ENCODE measurements around the gene RMRP.

Gene RMRP

DNA sequence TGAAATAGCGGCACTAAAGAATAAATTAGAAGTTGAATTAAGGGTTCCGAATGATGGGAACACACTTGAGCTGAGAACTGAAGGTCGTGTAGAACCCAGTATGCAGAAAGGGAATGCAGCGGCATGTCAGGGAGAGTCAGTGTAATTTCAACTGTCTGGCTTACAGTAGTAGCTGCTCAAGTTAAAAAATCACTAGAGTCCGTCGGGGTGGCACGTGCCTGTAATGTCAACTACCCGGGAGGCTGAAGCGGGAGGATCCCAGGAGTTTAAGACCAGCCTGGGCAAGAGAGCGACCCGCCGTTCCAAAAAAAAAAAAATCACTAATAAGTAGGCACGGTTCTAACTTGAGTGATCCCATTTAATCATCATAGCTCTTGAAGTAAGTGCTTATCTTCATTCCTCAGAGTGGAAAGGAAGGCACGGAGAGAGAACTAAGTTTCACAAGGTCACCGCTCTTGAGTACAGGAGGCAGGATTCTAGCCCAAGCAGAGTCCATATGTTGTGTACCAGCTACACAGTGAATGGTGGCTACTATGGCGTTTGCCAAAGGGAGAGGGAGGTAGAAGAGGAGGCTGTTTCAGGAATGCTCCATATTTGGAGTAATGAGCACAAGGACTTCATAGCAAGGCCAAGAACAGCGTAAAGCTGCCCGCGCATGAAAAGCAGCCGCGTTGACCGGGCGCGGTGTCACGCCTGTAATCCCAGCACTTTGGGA lies 831 bp downstream of the RMRP start:
- Histone ChIP-seq H3K27ac (ENCODE audit: low read depth in 2 of 2, low read length in 2 of 2) (peak overlapping the region; percentile 99), H3K4me3 (ENCODE audit: low read length in 2 of 2) (peak overlapping the region; percentile 63 to 91), H3K9ac (ENCODE audit: low read depth in 1 of 2, low read length in 2 of 2) (peak overlapping the region; percentile 72 to 86), H3K9me3 (ENCODE audit: control insufficient read depth in 2 of 2, low read length in 2 of 2) (no peaks in the 10 kb centered on the region), H3K36me3 (ENCODE audit: control insufficient read depth in 2 of 2, insufficient read depth in 2 of 2, low read length in 2 of 2) (peaks cover 0 to 10% of the 10 kb centered on the region in 2 donors), H3K4me1 (ENCODE audit: control insufficient read depth in 2 of 2, insufficient read depth in 2 of 2, low read length in 2 of 2) (peaks cover 35 to 39% of the 10 kb centered on the region in 2 donors), H3K27me3 (ENCODE audit: control insufficient read depth in 2 of 2, insufficient read depth in 2 of 2, low read length in 2 of 2) (no peaks in the 10 kb centered on the region)

DNA sequence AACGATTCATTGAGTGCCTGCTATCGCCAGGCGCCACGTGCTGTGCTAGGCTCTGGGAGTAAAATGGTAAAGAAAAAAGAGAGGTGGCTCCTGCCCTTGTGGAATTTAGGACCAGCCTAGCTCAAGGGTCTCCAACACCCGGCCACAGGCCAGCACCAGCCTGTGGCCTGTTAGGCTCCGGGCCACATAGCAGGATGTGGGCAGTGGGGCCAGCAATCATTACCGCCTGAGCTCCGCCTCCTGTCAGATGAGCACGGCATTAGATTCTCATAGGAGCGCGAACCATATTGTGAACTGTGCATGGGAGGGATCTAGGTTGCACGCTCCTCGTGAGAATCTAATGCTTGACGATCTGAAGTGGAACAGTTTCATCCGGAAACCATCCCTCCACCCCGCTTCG lies 1.5 kb downstream of the RMRP start:
- H3K9me3 ChIP-seq (ENCODE audit: control insufficient read depth in 2 of 2, low read length in 2 of 2), result no peaks in the 10 kb centered on the region
- no peak overlapping the region for H3K4me3 ChIP-seq (ENCODE audit: low read length in 2 of 2)
- no peak overlapping the region for H3K9ac ChIP-seq (ENCODE audit: low read depth in 1 of 2, low read length in 2 of 2)
- peaks cover 0 to 9% of the 10 kb centered on the region in 2 donors for H3K36me3 ChIP-seq (ENCODE audit: control insufficient read depth in 2 of 2, insufficient read depth in 2 of 2, low read length in 2 of 2)
- no peaks in the 10 kb centered on the region for H3K27me3 ChIP-seq (ENCODE audit: control insufficient read depth in 2 of 2, insufficient read depth in 2 of 2, low read length in 2 of 2)
- H3K27ac ChIP-seq (ENCODE audit: low read depth in 2 of 2, low read length in 2 of 2), result peak overlapping the region in 1 of 2 donors; percentile 99
- peaks cover 32 to 37% of the 10 kb centered on the region in 2 donors for H3K4me1 ChIP-seq (ENCODE audit: control insufficient read depth in 2 of 2, insufficient read depth in 2 of 2, low read length in 2 of 2)

DNA sequence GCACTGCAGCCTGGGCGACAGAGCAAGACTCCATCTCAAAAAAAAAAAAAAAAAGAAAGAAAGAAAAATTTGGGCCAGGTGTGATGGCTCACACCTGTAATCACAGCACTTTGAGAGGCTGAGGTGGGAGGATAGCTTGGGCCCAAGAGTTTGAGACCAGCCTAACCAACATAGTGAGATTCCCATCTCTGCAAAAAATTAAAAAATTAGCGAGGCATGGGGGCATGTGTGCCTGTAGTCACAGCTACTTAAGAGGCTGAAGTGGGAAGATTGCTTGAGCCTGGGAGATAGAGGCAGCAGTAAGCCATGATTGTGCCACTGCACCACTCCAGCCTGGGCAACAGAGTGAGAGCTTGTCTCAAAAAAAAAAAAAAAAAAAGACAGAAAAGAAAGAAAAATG lies 4.2 kb downstream of the RMRP start:
- Histone ChIP-seq H3K27ac (ENCODE audit: low read depth in 2 of 2, low read length in 2 of 2) (no peak overlapping the region), H3K4me1 (ENCODE audit: control insufficient read depth in 2 of 2, insufficient read depth in 2 of 2, low read length in 2 of 2) (peaks cover 18 to 21% of the 10 kb centered on the region in 2 donors), H3K9ac (ENCODE audit: low read depth in 1 of 2, low read length in 2 of 2) (no peak overlapping the region), H3K9me3 (ENCODE audit: control insufficient read depth in 2 of 2, low read length in 2 of 2) (no peaks in the 10 kb centered on the region), H3K27me3 (ENCODE audit: control insufficient read depth in 2 of 2, insufficient read depth in 2 of 2, low read length in 2 of 2) (no peaks in the 10 kb centered on the region), H3K4me3 (ENCODE audit: low read length in 2 of 2) (no peak overlapping the region), H3K36me3 (ENCODE audit: control insufficient read depth in 2 of 2, insufficient read depth in 2 of 2, low read length in 2 of 2) (no peaks in the 10 kb centered on the region)

DNA sequence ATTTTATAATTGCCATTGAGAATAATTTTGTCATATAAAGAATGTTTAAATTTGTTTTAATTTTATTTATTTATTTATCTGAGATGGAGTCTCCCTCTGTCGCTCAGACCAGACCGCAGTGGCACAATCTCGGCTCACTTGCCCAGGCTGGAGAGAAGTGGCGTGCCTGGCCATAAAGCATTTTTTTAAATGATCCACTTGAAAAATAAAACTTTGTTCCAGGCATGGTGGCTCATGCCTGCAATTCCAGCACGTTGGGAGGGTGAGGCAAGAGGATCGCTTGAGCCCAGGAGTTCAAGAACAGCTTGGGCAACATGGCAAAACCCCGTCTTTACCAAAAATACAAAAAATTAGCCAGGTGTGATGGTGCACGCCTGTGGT lies 5.0 kb downstream of the RMRP start:
- Histone ChIP-seq H3K27me3 (ENCODE audit: control insufficient read depth in 2 of 2, insufficient read depth in 2 of 2, low read length in 2 of 2) (no peaks in the 10 kb centered on the region), H3K4me1 (ENCODE audit: control insufficient read depth in 2 of 2, insufficient read depth in 2 of 2, low read length in 2 of 2) (peaks cover 18 to 20% of the 10 kb centered on the region in 2 donors), H3K4me3 (ENCODE audit: low read length in 2 of 2) (no peak overlapping the region), H3K36me3 (ENCODE audit: control insufficient read depth in 2 of 2, insufficient read depth in 2 of 2, low read length in 2 of 2) (no peaks in the 10 kb centered on the region), H3K9ac (ENCODE audit: low read depth in 1 of 2, low read length in 2 of 2) (no peak overlapping the region), H3K27ac (ENCODE audit: low read depth in 2 of 2, low read length in 2 of 2) (peak overlapping the region; percentile 62 to 84), H3K9me3 (ENCODE audit: control insufficient read depth in 2 of 2, low read length in 2 of 2) (no peaks in the 10 kb centered on the region)

DNA sequence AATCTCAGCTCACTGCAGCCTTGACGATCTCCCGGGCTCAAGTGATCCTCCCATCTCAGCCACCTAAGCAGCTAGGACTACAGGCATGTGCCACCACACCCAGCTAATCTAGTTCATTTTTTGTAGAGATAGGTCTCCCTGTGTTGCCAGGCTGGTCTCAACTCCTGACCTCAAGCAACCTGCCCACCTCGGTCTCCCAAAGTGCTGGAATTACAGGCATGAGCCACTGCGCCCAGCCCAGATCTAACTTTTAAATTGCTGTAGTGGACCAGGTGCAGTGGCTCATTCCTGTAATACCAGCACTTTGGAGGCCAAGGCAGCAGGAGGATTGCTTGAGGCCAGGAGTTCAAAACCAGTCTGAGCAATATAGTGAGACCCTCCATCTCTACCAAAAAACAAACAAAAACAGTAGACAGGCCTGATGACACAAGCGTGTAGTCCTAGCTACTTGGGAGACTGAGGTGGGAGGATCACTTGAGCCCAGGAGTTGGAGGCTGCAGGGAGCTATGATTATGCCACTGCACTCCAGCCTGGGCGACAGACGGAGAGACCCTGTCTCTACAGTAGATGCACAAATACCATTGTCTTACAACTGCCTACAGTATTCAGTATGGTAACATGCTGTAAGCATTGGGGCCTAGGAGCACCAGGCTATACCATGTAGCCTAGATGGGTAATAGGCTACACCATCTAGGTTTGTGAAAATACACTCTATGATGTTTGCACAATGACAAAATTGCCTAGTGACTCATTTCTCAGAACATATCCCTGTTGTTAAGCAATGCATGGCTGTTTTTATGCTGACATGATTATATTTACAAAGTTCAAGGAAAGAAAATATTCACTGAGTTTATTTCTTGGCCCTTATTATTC lies 5.6 kb downstream of the RMRP start:
- Histone ChIP-seq H3K9ac (ENCODE audit: low read depth in 1 of 2, low read length in 2 of 2) (no peak overlapping the region), H3K27ac (ENCODE audit: low read depth in 2 of 2, low read length in 2 of 2) (peak overlapping the region; percentile 81 to 89), H3K36me3 (ENCODE audit: control insufficient read depth in 2 of 2, insufficient read depth in 2 of 2, low read length in 2 of 2) (no peaks in the 10 kb centered on the region), H3K27me3 (ENCODE audit: control insufficient read depth in 2 of 2, insufficient read depth in 2 of 2, low read length in 2 of 2) (no peaks in the 10 kb centered on the region), H3K4me1 (ENCODE audit: control insufficient read depth in 2 of 2, insufficient read depth in 2 of 2, low read length in 2 of 2) (peaks cover 18 to 19% of the 10 kb centered on the region in 2 donors), H3K9me3 (ENCODE audit: control insufficient read depth in 2 of 2, low read length in 2 of 2) (no peaks in the 10 kb centered on the region), H3K4me3 (ENCODE audit: low read length in 2 of 2) (no peak overlapping the region)

DNA sequence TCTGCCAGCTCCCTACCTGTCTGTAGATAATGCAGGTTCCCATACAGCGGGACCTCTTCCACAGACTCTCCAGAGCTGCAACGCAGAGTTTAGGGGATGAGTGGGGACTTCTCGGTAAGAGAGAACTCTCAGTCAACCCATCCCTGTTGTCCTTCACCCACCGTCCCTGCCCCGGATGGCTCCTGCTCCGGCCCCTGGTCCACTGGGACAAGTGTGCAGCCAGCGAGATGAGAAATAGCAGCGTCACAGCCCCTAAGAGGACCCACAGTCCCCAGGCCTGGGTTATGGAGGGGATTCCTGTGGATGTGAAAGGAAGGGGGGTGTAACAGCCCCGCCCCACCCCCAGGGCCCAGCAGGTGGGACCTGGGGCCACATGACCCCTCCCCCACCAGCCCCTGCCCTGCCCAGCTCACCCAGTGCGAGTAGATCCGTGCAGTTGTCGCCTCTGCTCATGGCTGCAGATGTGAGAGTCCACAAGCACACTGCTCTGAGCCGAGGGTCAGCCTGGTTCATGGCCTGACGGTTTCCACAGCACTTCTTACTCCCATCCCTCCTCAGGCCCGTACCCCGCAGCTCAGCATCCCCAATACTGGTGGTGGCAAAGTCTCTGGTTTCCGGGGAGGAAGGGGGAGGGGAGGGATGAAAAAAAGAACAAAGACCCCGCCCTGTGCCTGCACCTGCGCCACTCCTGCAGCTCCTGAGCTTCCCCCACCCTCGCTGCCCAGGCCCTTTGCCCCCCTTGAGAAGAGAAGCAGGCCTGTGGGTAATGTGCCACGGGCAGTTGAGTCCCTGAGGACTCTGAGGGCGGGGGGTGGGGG lies 7.3 kb downstream of the RMRP start, which contains the start of gene SIT1:
TSS of gene SIT1 (minus strand) at position 591 of the 818 bp plus-strand sequence. CDS start at position 513, 78 bp downstream.
- no peaks in the 10 kb centered on the region for H3K36me3 ChIP-seq (ENCODE audit: control insufficient read depth in 2 of 2, insufficient read depth in 2 of 2, low read length in 2 of 2)
- H3K4me1 ChIP-seq (ENCODE audit: control insufficient read depth in 2 of 2, insufficient read depth in 2 of 2, low read length in 2 of 2), result peaks cover 22 to 23% of the 10 kb centered on the region in 2 donors
- H3K9ac ChIP-seq (ENCODE audit: low read depth in 1 of 2, low read length in 2 of 2), result peak within 1 kb of the TSS in 1 of 2 donors; percentile 24
- H3K27me3 ChIP-seq (ENCODE audit: control insufficient read depth in 2 of 2, insufficient read depth in 2 of 2, low read length in 2 of 2), result no peaks in the 10 kb centered on the region
- peak within 1 kb of the TSS; percentile 81 to 89 for H3K27ac ChIP-seq (ENCODE audit: low read depth in 2 of 2, low read length in 2 of 2)
- peak within 1 kb of the TSS; percentile 39 to 58 for H3K4me3 ChIP-seq (ENCODE audit: low read length in 2 of 2)
- H3K9me3 ChIP-seq (ENCODE audit: control insufficient read depth in 2 of 2, low read length in 2 of 2), result no peaks in the 10 kb centered on the region

DNA sequence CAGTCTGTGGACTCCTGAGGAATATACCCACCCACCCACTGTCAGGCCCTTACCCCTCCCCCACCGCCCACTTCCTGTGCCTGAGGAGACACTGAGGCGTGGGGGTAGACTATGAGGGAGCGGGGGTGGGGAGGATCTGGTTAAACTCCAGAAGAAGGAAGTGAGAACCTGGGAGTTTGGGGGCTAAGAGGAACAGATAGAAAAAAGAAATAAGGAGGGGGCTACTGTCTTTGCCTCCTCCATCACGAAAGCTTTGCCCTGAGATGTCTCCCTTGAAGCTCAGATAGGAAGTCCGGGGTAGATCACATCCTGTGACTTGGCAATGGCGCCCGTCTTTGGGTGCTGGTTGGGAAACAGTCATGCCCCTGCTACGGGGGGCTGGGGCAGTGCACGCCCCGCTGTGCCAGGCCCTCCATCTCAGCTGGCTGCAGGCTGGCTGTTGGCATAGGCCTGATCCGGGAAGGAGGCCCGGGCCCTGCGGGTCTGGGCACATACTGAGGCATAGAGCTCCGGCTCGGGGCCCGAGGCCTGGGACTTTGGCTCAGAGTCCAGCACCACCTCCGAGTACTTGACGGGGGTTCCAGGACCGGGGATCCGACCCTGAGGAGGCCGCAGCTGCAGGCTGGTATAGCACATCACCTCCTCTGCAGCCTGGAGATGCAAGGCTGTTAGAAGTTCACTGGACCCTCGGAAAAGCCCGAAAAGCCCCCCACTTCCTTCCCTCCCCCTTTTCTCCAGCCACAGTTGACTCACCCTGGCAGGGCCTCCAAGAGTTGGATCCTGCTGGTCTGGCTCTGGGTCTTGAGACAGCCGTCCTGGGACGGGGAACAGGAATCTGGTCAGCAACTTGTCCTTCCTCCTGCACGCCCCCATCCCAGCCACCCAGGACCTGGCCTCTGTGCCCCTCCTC lies 8.1 kb downstream of the RMRP start:
- H3K27ac ChIP-seq (ENCODE audit: low read depth in 2 of 2, low read length in 2 of 2), result peak overlapping the region in 1 of 2 donors; percentile 52
- no peaks in the 10 kb centered on the region for H3K36me3 ChIP-seq (ENCODE audit: control insufficient read depth in 2 of 2, insufficient read depth in 2 of 2, low read length in 2 of 2)
- H3K27me3 ChIP-seq (ENCODE audit: control insufficient read depth in 2 of 2, insufficient read depth in 2 of 2, low read length in 2 of 2), result no peaks in the 10 kb centered on the region
- peak overlapping the region; percentile 39 to 58 for H3K4me3 ChIP-seq (ENCODE audit: low read length in 2 of 2)
- H3K4me1 ChIP-seq (ENCODE audit: control insufficient read depth in 2 of 2, insufficient read depth in 2 of 2, low read length in 2 of 2), result peaks cover 22 to 24% of the 10 kb centered on the region in 2 donors
- H3K9ac ChIP-seq (ENCODE audit: low read depth in 1 of 2, low read length in 2 of 2), result no peak overlapping the region
- H3K9me3 ChIP-seq (ENCODE audit: control insufficient read depth in 2 of 2, low read length in 2 of 2), result no peaks in the 10 kb centered on the region

DNA sequence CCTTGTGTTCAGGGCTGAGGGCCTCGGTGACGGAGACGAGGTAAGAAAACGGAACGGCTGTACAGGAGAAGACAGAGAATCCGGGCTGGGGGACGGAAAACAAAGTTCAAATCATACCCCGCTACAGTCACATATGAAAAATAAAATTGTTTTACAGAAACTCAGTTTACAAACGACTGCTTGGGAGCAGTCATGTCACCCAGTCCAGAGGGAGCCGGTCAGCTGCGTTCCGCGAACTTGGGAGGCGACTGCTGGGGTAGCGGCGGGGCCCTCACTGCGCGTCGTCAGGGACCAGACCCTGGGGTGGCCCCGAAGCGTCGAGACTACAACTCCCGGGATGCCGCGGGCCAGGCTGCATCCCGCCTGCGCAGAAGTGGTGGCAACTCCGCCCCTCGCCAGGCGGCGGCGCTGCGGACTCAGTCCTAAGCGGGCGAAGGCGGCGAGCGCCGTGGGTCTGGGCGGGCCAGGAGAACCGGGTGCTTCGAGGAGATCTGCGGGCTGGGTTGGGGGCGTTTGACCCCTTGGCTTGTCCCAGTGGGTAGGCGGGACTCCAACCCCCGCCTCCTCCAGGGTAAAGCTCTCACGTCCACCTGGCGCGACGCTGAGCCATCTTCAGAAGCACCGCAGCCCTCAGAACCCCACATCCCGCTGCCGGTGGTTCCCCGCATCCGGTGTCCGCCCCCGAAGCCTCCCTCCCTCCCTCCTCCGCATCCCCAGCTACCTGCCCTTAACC lies 11.1 kb downstream of the RMRP start:
- Histone ChIP-seq H3K27me3 (ENCODE audit: control insufficient read depth in 2 of 2, insufficient read depth in 2 of 2, low read length in 2 of 2) (no peaks in the 10 kb centered on the region), H3K4me3 (ENCODE audit: low read length in 2 of 2) (peak overlapping the region; percentile 89 to 93), H3K9ac (ENCODE audit: low read depth in 1 of 2, low read length in 2 of 2) (peak overlapping the region; percentile 81 to 91), H3K27ac (ENCODE audit: low read depth in 2 of 2, low read length in 2 of 2) (peak overlapping the region; percentile 72 to 87), H3K36me3 (ENCODE audit: control insufficient read depth in 2 of 2, insufficient read depth in 2 of 2, low read length in 2 of 2) (no peaks in the 10 kb centered on the region), H3K4me1 (ENCODE audit: control insufficient read depth in 2 of 2, insufficient read depth in 2 of 2, low read length in 2 of 2) (peaks cover 13 to 19% of the 10 kb centered on the region in 2 donors), H3K9me3 (ENCODE audit: control insufficient read depth in 2 of 2, low read length in 2 of 2) (no peaks in the 10 kb centered on the region)

Data from mucosa of rectum (tissue), 2 donors.